OCI-LY7 (cell line): ENCODE results near the gene CTTNBP2NL. TPM values are rescaled to one million over a fixed set of nuclear protein-coding genes. Genes with fewer than 3 reads are reported as not detected.
"Not testable (repeated sequence)": the region's sequence is repeated elsewhere in the genome, so short reads cannot be mapped to it uniquely, and the experiment has no call there.

Source experiments
- BruUV-seq: library from RNA; stranded (reverse); fragments of 400-500 nt; replicated peaks from 2 replicates; lab custom pipeline; 2021; lab: Mats Ljungman, UMichigan
- CTCF ChIA-PET: fragments of 300-600 bp; sonication (Branson Sonifier 250); formaldehyde crosslinking; loops from one replicate; lab custom pipeline; 2022; ENCODE audit warnings: antibody characterized with exemption; ENCODE audit not compliant: unreplicated experiment; lab: Charles Lee
- POLR2A ChIA-PET: fragments of 300-600 bp; sonication (Branson Sonifier 250); formaldehyde crosslinking; loops from one replicate; lab custom pipeline; 2022; ENCODE audit warnings: antibody characterized with exemption; lab: Charles Lee
- DNase-seq: peaks from one replicate; pipeline ENCODE4 v3.0.0-alpha.2; 2015; ENCODE audit warnings: low spot score
- H2AFZ ChIP-seq: fragments of 200-600 bp; sonication (generic), shearing (Covaris generic); 2 replicates; pipeline ENCODE4 v1.6.1; 2014; ENCODE audit warnings: mild to moderate bottlenecking, antibody characterized with exemption, low read length, moderate library complexity
- H3K27ac ChIP-seq: fragments of 200-600 bp; sonication (generic); 2 replicates; pipeline ENCODE4 v1.5.1; 2014; ENCODE audit warnings: mixed run types, low read depth, mild to moderate bottlenecking, moderate library complexity, low read length, inconsistent platforms; ENCODE audit not compliant: poor library complexity, severe bottlenecking
- H3K36me3 ChIP-seq: fragments of 200-600 bp; sonication (generic); 2 replicates; pipeline ENCODE4 v1.6.1; 2014; ENCODE audit warnings: mild to moderate bottlenecking, antibody characterized with exemption, low read length, moderate library complexity, mixed read lengths; ENCODE audit not compliant: insufficient read depth
- H3K4me1 ChIP-seq: fragments of 200-600 bp; sonication (generic); 2 replicates; pipeline ENCODE4 v1.5.1; 2014; ENCODE audit warnings: mild to moderate bottlenecking, low read length; ENCODE audit not compliant: insufficient read depth, poor library complexity, severe bottlenecking
- H3K4me2 ChIP-seq: fragments of 200-600 bp; sonication (generic); 2 replicates; pipeline ENCODE4 v1.6.1; 2014; ENCODE audit warnings: mild to moderate bottlenecking, low read length
- H3K4me3 ChIP-seq: fragments of 200-600 bp; sonication (generic); 2 replicates; pipeline ENCODE4 v1.5.1; 2014; ENCODE audit warnings: mild to moderate bottlenecking, low read depth, low read length; ENCODE audit not compliant: poor library complexity, severe bottlenecking
- H3K79me2 ChIP-seq: fragments of 200-600 bp; sonication (generic); 2 replicates; pipeline ENCODE4 v1.6.1; 2016; ENCODE audit warnings: low read depth, mild to moderate bottlenecking, low read length, moderate library complexity, mixed read lengths; ENCODE audit not compliant: insufficient read depth
- H3K9me2 ChIP-seq: fragments of 200-600 bp; sonication (generic); 2 replicates; pipeline ENCODE4 v1.6.1; 2016; ENCODE audit warnings: mild to moderate bottlenecking, low read length, mixed read lengths; ENCODE audit not compliant: insufficient read depth
- H3K9me3 ChIP-seq: fragments of 200-600 bp; sonication (generic); 2 replicates; pipeline ENCODE4 v1.6.1; 2014; ENCODE audit warnings: mild to moderate bottlenecking, mixed run types, low read length, mixed read lengths
- H4K20me1 ChIP-seq: fragments of 200-600 bp; sonication (generic); 2 replicates; pipeline ENCODE4 v1.6.1; 2014; ENCODE audit warnings: mild to moderate bottlenecking, antibody characterized with exemption, low read length, moderate library complexity, mixed read lengths; ENCODE audit not compliant: insufficient read depth
- EZH2phosphoT487 ChIP-seq: fragments of 200-600 bp; sonication (generic); IDR thresholded peaks from 2 replicates; pipeline ENCODE4 v1.6.1; 2018; ENCODE audit warnings: low read depth, borderline replicate concordance, mild to moderate bottlenecking, mixed run types, antibody characterized with exemption, low read length, moderate library complexity, mixed read lengths
- intact Hi-C: fragments of 100-400 bp; cut with micrococcal nuclease; formaldehyde crosslinking; loops from one replicate; pipeline ENCODE4 v1.10.0; 2022; ENCODE audit not compliant: unreplicated experiment
- total RNA-seq, 2 experiments: library from RNA; depleted of rRNA in 1 of 2; stranded (reverse); fragments of >200 nt in 1 of 2; shearing (Covaris generic) in 1 of 2; gene quantifications; 2 replicates each; pipeline ENCODE4 v1.2.3, GENCODE V29; 2014 to 2022
- TF ChIP-seq, protein P1 (sequence below): fragments of 200-600 bp; sonication (generic); conservative IDR thresholded peaks from 2 replicates; pipeline ENCODE4 v1.5.1; 2014; ENCODE audit warnings: mild to moderate bottlenecking, antibody characterized with exemption, low read length, moderate library complexity, mixed read lengths

Gene CTTNBP2NL
- total RNA-seq, 2 experiments from 2014 or later: 1.5 to 8.7 TPM

DNA sequence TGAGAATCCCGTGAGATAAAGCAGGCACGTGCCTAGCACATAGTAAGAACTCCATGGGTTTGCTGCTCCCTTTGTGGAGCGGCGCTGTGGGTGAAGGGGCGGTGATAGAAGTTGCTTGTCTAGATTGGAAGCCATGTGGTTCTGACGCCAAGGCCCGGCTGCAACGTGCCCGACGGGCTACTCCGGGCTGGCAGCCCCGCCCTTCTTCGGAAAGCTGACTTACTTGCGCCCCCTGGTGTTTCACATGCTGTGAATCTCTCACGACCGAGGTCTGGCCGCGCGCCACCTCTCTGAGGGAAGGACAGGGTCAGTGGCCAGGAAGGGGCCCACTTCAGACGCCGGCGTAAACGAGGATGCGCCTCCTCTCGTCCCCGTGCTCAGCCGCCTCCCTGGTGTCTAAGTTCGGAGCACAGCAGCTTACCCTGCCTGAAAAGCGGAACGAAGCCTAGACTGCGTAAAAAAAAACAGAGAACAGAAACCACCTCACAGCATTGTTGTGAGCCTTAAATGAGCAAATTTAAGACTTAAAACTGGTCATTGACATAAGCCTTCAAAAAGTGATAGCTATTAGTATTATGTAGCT is 70.2 kb downstream of the CTTNBP2NL start:
- Histone ChIP-seq H3K36me3 (no peaks in the 10 kb centered on the region), H3K4me3 (peak overlapping the region; percentile 41), H2AFZ (peak overlapping the region; percentile 96), H3K9me3 (no peaks in the 10 kb centered on the region), H3K4me2 (peak overlapping the region; percentile 62), H3K4me1 (peaks cover 43% of the 10 kb centered on the region), H3K9me2 (no peaks in the 10 kb centered on the region), H4K20me1 (no peaks in the 10 kb centered on the region), H3K79me2 (no peaks in the 10 kb centered on the region), H3K27ac (peak overlapping the region; percentile 64)
- peak; percentile 92 for DNase-seq
- BruUV-seq: no TSS peak
- CTCF ChIA-PET: interaction anchor here (0.9 to 1.3 kb wide), 3 partner anchors 47 to 72 kb away, joined by 3 to 6 read pairs (median 5); partner anchors contain the start of gene CTTNBP2NL
- POLR2A ChIA-PET: interaction anchor here (0.6 to 2.9 kb wide), 10 partner anchors 10 to 591 kb away, joined by 3 to 10 read pairs (median 3); no protein-coding TSS in a partner anchor
- intact Hi-C loops: loop anchor here (1.0 to 2.0 kb wide), 5 partner anchors 43 to 249 kb away; partner anchors contain the start of genes PPM1J and WNT2B
- TF ChIP-seq, protein P1, sequence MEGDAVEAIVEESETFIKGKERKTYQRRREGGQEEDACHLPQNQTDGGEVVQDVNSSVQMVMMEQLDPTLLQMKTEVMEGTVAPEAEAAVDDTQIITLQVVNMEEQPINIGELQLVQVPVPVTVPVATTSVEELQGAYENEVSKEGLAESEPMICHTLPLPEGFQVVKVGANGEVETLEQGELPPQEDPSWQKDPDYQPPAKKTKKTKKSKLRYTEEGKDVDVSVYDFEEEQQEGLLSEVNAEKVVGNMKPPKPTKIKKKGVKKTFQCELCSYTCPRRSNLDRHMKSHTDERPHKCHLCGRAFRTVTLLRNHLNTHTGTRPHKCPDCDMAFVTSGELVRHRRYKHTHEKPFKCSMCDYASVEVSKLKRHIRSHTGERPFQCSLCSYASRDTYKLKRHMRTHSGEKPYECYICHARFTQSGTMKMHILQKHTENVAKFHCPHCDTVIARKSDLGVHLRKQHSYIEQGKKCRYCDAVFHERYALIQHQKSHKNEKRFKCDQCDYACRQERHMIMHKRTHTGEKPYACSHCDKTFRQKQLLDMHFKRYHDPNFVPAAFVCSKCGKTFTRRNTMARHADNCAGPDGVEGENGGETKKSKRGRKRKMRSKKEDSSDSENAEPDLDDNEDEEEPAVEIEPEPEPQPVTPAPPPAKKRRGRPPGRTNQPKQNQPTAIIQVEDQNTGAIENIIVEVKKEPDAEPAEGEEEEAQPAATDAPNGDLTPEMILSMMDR: peak; percentile 89
- no peak for TF ChIP-seq EZH2phosphoT487

- H3K9me2 ChIP-seq, intact Hi-C loops, H4K20me1 ChIP-seq, H3K4me2 ChIP-seq, H3K79me2 ChIP-seq, H3K27ac ChIP-seq, BruUV-seq, H2AFZ ChIP-seq, H3K4me3 ChIP-seq, H3K36me3 ChIP-seq, POLR2A ChIA-PET, H3K9me3 ChIP-seq, CTCF ChIA-PET, DNase-seq: not testable (repeated sequence)
- H3K4me1 ChIP-seq: peaks cover 17% of the 10 kb centered on the region
These were observed 74.3 kb downstream of the CTTNBP2NL start for GRCh38 chr1:112470324-112470723.

GRCh38 chr1:112470966-112471365 is 75.0 kb downstream of the CTTNBP2NL start:
- no TSS peak for BruUV-seq

More at GRCh38 chr1:112470966-112471365, 75.0 kb downstream of the CTTNBP2NL start:
- DNase-seq: no peak
- no peaks in the 10 kb centered on the region for H3K9me2 ChIP-seq
- H3K27ac ChIP-seq: no peak overlapping the region
- POLR2A ChIA-PET: no interaction called here
- no peaks in the 10 kb centered on the region for H3K9me3 ChIP-seq
- intact Hi-C loops: no loop called here
- no peak overlapping the region for H3K4me2 ChIP-seq
- H3K4me1 ChIP-seq: peaks cover 11% of the 10 kb centered on the region
- no peaks in the 10 kb centered on the region for H4K20me1 ChIP-seq
- no peak overlapping the region for H3K4me3 ChIP-seq
- CTCF ChIA-PET: no interaction called here
- TF ChIP-seq, protein P1: no peak
- TF ChIP-seq EZH2phosphoT487: no peak
- H3K79me2 ChIP-seq: no peaks in the 10 kb centered on the region
- no peaks in the 10 kb centered on the region for H3K36me3 ChIP-seq
- H2AFZ ChIP-seq: no peak overlapping the region
